GM12878 (cell line): ENCODE results near the gene PRKCE. TPM values are rescaled to one million over a fixed set of nuclear protein-coding genes. Genes with fewer than 3 reads are reported as not detected.

Source experiments
- ATAC-seq: fragments of 200-7000 bp; cut with Tn5 transposase; 3 replicates; pipeline ENCODE4 v1.9.1; 2020; ENCODE audit warnings: mild to moderate bottlenecking, moderate library complexity
- BruUV-seq: library from RNA; stranded (reverse); fragments of 400-500 nt; replicated peaks from 2 replicates; lab custom pipeline; 2021; lab: Mats Ljungman, UMichigan
- CTCF ChIA-PET: fragments of 300-600 bp; sonication (Branson Sonifier 250); formaldehyde crosslinking; extraction: SDS; loops from one replicate; lab custom pipeline; 2021; ENCODE audit warnings: inconsistent platforms; lab: Yijun Ruan, JAX
- POLR2A ChIA-PET: fragments of 350-600 bp; formaldehyde crosslinking; extraction: SDS; loops from one replicate; lab custom pipeline; 2021; ENCODE audit warnings: inconsistent platforms; lab: Charles Lee
- RAD21 ChIA-PET: fragments of 300-600 bp; sonication (Branson Sonifier 250); formaldehyde crosslinking; loops from one replicate; lab custom pipeline; 2023; ENCODE audit warnings: antibody characterized with exemption; ENCODE audit not compliant: unreplicated experiment; lab: Charles Lee
- SMC1A ChIA-PET: fragments of 300-600 bp; sonication (Branson Sonifier 250); formaldehyde crosslinking; loops from one replicate; lab custom pipeline; 2023; ENCODE audit not compliant: unreplicated experiment, uncharacterized antibody; lab: Charles Lee
- DNase-seq: peaks from one replicate; pipeline ENCODE4 v3.0.0-alpha.2; 2011; ENCODE audit warnings: low read depth, low spot score
- FAIRE-seq: peaks from 3 replicates; lab custom pipeline; 2011; peaks lifted over from hg19 to GRCh38; lab: Jason Lieb, UNC
- H2AFZ ChIP-seq: 2 replicates; pipeline ENCODE4 v1.6.0; 2011; ENCODE audit warnings: low read depth, low read length, control low read depth; ENCODE audit not compliant: control insufficient read depth
- H3K27ac ChIP-seq: 2 replicates; pipeline ENCODE4 v1.5.1; 2011; ENCODE audit warnings: control low read depth; ENCODE audit not compliant: control insufficient read depth, insufficient read depth
- H3K27me3 ChIP-seq, 2 experiments: replicated peaks in 1 of 2; 2 replicates each; pipeline versions ENCODE4 v1.6.0 to v1.6.1; 2011; ENCODE audit warnings: low read length in 1 of 2; ENCODE audit not compliant: control insufficient read depth in 2 of 2, insufficient read depth in 2 of 2
- H3K36me3 ChIP-seq, 2 experiments: 2 replicates each; pipeline ENCODE4 v1.5.1; 2011; ENCODE audit warnings: low read length in 1 of 2; ENCODE audit not compliant: control insufficient read depth in 2 of 2, insufficient read depth in 2 of 2
- H3K4me1 ChIP-seq: 2 replicates; pipeline ENCODE4 v1.6.1; 2011; ENCODE audit warnings: mild to moderate bottlenecking, low read length, moderate library complexity, mixed read lengths; ENCODE audit not compliant: control insufficient read depth, insufficient read depth
- H3K4me2 ChIP-seq: 2 replicates; pipeline ENCODE4 v1.6.0; 2011; ENCODE audit warnings: control low read depth; ENCODE audit not compliant: control insufficient read depth, insufficient read depth
- H3K4me3 ChIP-seq: fragments of 200-600 bp; sonication (generic); 2 replicates; pipeline ENCODE4 v1.5.1; 2016
- H3K79me2 ChIP-seq: 2 replicates; pipeline ENCODE4 v1.6.0; 2011; ENCODE audit warnings: low read length; ENCODE audit not compliant: control insufficient read depth, insufficient read depth
- H3K9ac ChIP-seq: 2 replicates; pipeline ENCODE4 v1.8.0; 2011; ENCODE audit warnings: low read length, control low read depth, mixed read lengths; ENCODE audit not compliant: control insufficient read depth, insufficient read depth
- H3K9me3 ChIP-seq: replicated peaks from 3 replicates; pipeline ENCODE4 v1.5.1; 2011; ENCODE audit warnings: mild to moderate bottlenecking, low read length; ENCODE audit not compliant: control insufficient read depth, insufficient read depth
- H4K20me1 ChIP-seq: 2 replicates; pipeline ENCODE4 v1.6.0; 2011; ENCODE audit not compliant: control insufficient read depth, insufficient read depth
- BHLHE40 ChIP-seq, 2 experiments: fragments of 450-650 bp in 1 of 2; IDR thresholded peaks; 2 replicates each; pipeline ENCODE4 v1.6.1; 2011 to 2017; ENCODE audit warnings: low read depth in 2 of 2, borderline replicate concordance in 1 of 2, improper control_type of control experiment in 1 of 2, low read length in 1 of 2, mild to moderate bottlenecking in 1 of 2
- CBX5 ChIP-seq: sonication (generic); IDR thresholded peaks from 2 replicates; pipeline ENCODE4 v1.6.1; 2016; ENCODE audit warnings: low read depth, moderate library complexity, mild to moderate bottlenecking, inconsistent platforms
- CHD4 ChIP-seq: fragments of 200-600 bp; sonication (generic); IDR thresholded peaks from 2 replicates; pipeline ENCODE4 v1.6.1; 2016; ENCODE audit warnings: mild to moderate bottlenecking
- IRF4 ChIP-seq: IDR thresholded peaks from 2 replicates; pipeline ENCODE4 v1.6.1; 2011; ENCODE audit warnings: low read depth, low read length
- KLF5 ChIP-seq: fragments of 450-650 bp; IDR thresholded peaks from 2 replicates; pipeline ENCODE4 v1.6.1; 2014; ENCODE audit warnings: mild to moderate bottlenecking; ENCODE audit not compliant: partially characterized antibody
- NR2C2 ChIP-seq: IDR thresholded peaks from 2 replicates; pipeline ENCODE4 v1.6.1; 2011; ENCODE audit warnings: borderline replicate concordance, low read depth; ENCODE audit not compliant: control insufficient read depth, insufficient read length
- SPI1 ChIP-seq: IDR thresholded peaks from 2 replicates; pipeline ENCODE4 v1.6.1; 2011; ENCODE audit warnings: low read depth, mild to moderate bottlenecking, low read length, moderate library complexity, borderline replicate concordance; ENCODE audit not compliant: insufficient read depth
- ZNF207 ChIP-seq: fragments of 450-650 bp; IDR thresholded peaks from 2 replicates; pipeline ENCODE4 v1.6.1; 2014; ENCODE audit warnings: antibody characterized with exemption, mild to moderate bottlenecking, borderline replicate concordance
- ZZZ3 ChIP-seq: IDR thresholded peaks from 2 replicates; pipeline ENCODE4 v1.6.1; 2011; ENCODE audit warnings: low read depth; ENCODE audit not compliant: control insufficient read depth, insufficient read length
- WGBS: methylation state at CpG from one replicate; pipeline ENCODE4 v1.1.6; 2016; ENCODE audit warnings: low lambda C conversion rate; ENCODE audit not compliant: insufficient replicate concordance, insufficient coverage; ENCODE audit errors: missing lambda C conversion rate; 5-methylcytosine and 5-hydroxymethylcytosine counted together
- in situ Hi-C: fragments of 300-500 bp; cut with MboI; formaldehyde crosslinking; loops from 9 replicates; pipeline ENCODE4 v1.14.3; 2018; ENCODE audit warnings: mixed read lengths
- intact Hi-C: fragments of 100-400 bp; cut with micrococcal nuclease; formaldehyde crosslinking; loops from one replicate; pipeline ENCODE4 v1.14.2; 2022; ENCODE audit not compliant: unreplicated experiment
- polyA plus RNA-seq, 11 experiments: library from polyadenylated mRNA; depleted of rRNA in 4 of 11; unstranded in 6 of 11; stranded (reverse) in 5 of 11; fragments of >200 nt; fragmentation: Nextera tagmentation in 4 of 11; fragmentation: Illumina TruSeq in 1 of 11; extraction: Ambion mirVana in 4 of 11; extraction: Trizol in 1 of 11; gene quantifications; 1 replicate in 1 of 11; 2 replicates in 10 of 11; pipeline versions ENCODE4 v1.2.1 to v1.2.3, GENCODE V29; 2011 to 2016; ENCODE audit warnings: inconsistent platforms in 2 of 11, missing spikeins in 2 of 11, low read depth in 1 of 11
- total RNA-seq, 4 experiments: library from RNA; depleted of rRNA in 3 of 4; stranded (reverse); fragments of >200 nt in 3 of 4; fragmentation: Illumina TruSeq in 1 of 4; extraction: Trizol in 1 of 4; gene quantifications; 2 replicates each; pipeline versions ENCODE4 v1.2.1 to v1.2.3, GENCODE V29; 2013 to 2021
- TF ChIP-seq, protein P1 (sequence below): IDR thresholded peaks from 2 replicates; pipeline ENCODE4 v1.6.1; 2012; ENCODE audit warnings: low read depth, low read length, improper control_type of control experiment
- TF ChIP-seq, protein P2 (sequence below): fragments of 450-650 bp; IDR thresholded peaks from 2 replicates; pipeline ENCODE4 v1.6.1; 2016; ENCODE audit warnings: mild to moderate bottlenecking
- TF ChIP-seq, protein P3 (sequence below): IDR thresholded peaks from 2 replicates; pipeline ENCODE4 v1.6.1; 2011; ENCODE audit warnings: low read depth, mild to moderate bottlenecking, low read length, moderate library complexity, borderline replicate concordance; ENCODE audit errors: extremely low read depth
- TF ChIP-seq, protein P4 (sequence below): fragments of 450-650 bp; IDR thresholded peaks from 2 replicates; pipeline ENCODE4 v1.6.1; 2018; ENCODE audit warnings: mild to moderate bottlenecking, low read depth, moderate library complexity; ENCODE audit not compliant: partially characterized antibody
- TF ChIP-seq, protein P5 (sequence below): IDR thresholded peaks from 2 replicates; pipeline ENCODE4 v1.6.1; 2012; ENCODE audit warnings: low read depth, low read length, improper control_type of control experiment

PRKCE gene
- total and polyA plus RNA-seq, 10 of the 15 experiments (the other 5 are each of a cell fraction or from before 2014, with no cell fraction given): 2.6 to 28.2 (median 11.3) TPM

DNA sequence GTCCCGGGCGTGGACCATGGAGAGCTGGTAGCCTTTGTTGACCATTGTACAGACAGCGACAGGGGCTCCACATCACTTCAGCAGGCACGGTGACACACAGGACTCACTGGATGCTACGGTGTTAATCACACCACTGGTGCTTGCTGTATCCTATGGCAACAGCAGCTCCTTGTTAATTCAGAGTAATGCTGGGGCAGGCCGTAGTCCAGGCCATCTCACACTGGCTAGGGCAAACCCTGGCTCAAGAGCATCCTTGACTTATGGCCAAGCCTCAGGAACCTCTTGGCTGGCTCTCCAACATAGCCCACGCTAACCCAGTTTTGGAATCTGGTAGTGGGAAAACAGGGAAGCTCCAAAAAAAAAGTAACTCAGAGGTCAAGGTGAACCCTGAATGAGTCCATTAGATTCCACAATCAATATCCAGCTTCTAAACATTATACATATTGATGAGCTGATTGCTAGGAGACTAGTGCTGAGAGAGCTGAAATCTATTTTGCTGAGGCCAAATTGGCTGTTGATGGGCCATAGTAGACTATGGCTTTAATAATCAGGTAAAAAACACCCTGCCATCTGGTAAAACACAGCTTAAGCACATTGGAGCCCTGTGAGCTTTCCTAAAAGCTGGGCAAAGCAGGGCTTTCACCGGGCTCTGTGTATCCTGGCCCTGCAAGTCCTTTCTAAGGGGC lies 253.6 kb downstream of the PRKCE start:
- Histone ChIP-seq H2AFZ (no peak overlapping the region), H3K9me3 (no peaks in the 10 kb centered on the region), H3K36me3 (peaks cover 0 to 2% of the 10 kb centered on the region in 2 experiments; a peak in 1 of 4 replicates), H3K4me2 (peak overlapping the region; percentile 70), H4K20me1 (no peaks in the 10 kb centered on the region), H3K9ac (peak overlapping the region; percentile 9; the same call in 1 of the 2 replicates), H3K79me2 (peaks cover 2% of the 10 kb centered on the region), H3K27ac (peak overlapping the region; percentile 79), H3K4me1 (peaks cover 42% of the 10 kb centered on the region), H3K4me3 (no peak overlapping the region), H3K27me3 (no peaks in the 10 kb centered on the region)
- in situ Hi-C loops (no loop called here), intact Hi-C loops (no loop called here)
- BruUV-seq: no TSS peak
- ChIA-PET RAD21 (interaction anchor here (0.7 to 7.5 kb wide), 16 partner anchors 10 to 99 kb away, joined by 3 to 53 read pairs (median 5); no protein-coding TSS in a partner anchor), SMC1A (interaction anchor here (0.7 to 4.1 kb wide), 23 partner anchors 9 to 255 kb away, joined by 3 to 55 read pairs (median 6); no protein-coding TSS in a partner anchor), POLR2A (interaction anchor here (0.7 to 3.6 kb wide), 12 partner anchors 10 to 71 kb away, joined by 3 to 23 read pairs (median 5); no protein-coding TSS in a partner anchor), CTCF (interaction anchor here (0.5 to 3.2 kb wide), 15 partner anchors 9 to 1483 kb away, joined by 3 to 12 read pairs (median 4); no protein-coding TSS in a partner anchor)
- FAIRE-seq (no peak), ATAC-seq (no peak; the same call in 2 of the 3 replicates), DNase-seq (no peak)
- no peak for TF ChIP-seq CBX5
- TF ChIP-seq CHD4: no peak
- TF ChIP-seq, protein P1, sequence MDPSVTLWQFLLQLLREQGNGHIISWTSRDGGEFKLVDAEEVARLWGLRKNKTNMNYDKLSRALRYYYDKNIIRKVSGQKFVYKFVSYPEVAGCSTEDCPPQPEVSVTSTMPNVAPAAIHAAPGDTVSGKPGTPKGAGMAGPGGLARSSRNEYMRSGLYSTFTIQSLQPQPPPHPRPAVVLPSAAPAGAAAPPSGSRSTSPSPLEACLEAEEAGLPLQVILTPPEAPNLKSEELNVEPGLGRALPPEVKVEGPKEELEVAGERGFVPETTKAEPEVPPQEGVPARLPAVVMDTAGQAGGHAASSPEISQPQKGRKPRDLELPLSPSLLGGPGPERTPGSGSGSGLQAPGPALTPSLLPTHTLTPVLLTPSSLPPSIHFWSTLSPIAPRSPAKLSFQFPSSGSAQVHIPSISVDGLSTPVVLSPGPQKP: no peak
- no peak for TF ChIP-seq ZZZ3
- TF ChIP-seq, protein P2, sequence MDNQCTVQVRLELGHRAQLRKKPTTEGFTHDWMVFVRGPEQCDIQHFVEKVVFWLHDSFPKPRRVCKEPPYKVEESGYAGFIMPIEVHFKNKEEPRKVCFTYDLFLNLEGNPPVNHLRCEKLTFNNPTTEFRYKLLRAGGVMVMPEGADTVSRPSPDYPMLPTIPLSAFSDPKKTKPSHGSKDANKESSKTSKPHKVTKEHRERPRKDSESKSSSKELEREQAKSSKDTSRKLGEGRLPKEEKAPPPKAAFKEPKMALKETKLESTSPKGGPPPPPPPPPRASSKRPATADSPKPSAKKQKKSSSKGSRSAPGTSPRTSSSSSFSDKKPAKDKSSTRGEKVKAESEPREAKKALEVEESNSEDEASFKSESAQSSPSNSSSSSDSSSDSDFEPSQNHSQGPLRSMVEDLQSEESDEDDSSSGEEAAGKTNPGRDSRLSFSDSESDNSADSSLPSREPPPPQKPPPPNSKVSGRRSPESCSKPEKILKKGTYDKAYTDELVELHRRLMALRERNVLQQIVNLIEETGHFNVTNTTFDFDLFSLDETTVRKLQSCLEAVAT: no peak
- no peak for TF ChIP-seq ZNF207
- no peak for TF ChIP-seq NR2C2
- no peak for TF ChIP-seq IRF4
- TF ChIP-seq, protein P3, sequence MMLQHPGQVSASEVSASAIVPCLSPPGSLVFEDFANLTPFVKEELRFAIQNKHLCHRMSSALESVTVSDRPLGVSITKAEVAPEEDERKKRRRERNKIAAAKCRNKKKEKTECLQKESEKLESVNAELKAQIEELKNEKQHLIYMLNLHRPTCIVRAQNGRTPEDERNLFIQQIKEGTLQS: no peak
- no peak for TF ChIP-seq KLF5
- no peak for TF ChIP-seq SPI1
- TF ChIP-seq, protein P4, sequence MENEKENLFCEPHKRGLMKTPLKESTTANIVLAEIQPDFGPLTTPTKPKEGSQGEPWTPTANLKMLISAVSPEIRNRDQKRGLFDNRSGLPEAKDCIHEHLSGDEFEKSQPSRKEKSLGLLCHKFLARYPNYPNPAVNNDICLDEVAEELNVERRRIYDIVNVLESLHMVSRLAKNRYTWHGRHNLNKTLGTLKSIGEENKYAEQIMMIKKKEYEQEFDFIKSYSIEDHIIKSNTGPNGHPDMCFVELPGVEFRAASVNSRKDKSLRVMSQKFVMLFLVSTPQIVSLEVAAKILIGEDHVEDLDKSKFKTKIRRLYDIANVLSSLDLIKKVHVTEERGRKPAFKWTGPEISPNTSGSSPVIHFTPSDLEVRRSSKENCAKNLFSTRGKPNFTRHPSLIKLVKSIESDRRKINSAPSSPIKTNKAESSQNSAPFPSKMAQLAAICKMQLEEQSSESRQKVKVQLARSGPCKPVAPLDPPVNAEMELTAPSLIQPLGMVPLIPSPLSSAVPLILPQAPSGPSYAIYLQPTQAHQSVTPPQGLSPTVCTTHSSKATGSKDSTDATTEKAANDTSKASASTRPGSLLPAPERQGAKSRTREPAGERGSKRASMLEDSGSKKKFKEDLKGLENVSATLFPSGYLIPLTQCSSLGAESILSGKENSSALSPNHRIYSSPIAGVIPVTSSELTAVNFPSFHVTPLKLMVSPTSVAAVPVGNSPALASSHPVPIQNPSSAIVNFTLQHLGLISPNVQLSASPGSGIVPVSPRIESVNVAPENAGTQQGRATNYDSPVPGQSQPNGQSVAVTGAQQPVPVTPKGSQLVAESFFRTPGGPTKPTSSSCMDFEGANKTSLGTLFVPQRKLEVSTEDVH: no peak
- no peak for TF ChIP-seq BHLHE40 (IDR thresholded peaks at IDR 0.05; ENCODE audit: borderline replicate concordance in 1 of 2, low read depth in 2 of 2, low read length in 1 of 2)
- TF ChIP-seq, protein P5, sequence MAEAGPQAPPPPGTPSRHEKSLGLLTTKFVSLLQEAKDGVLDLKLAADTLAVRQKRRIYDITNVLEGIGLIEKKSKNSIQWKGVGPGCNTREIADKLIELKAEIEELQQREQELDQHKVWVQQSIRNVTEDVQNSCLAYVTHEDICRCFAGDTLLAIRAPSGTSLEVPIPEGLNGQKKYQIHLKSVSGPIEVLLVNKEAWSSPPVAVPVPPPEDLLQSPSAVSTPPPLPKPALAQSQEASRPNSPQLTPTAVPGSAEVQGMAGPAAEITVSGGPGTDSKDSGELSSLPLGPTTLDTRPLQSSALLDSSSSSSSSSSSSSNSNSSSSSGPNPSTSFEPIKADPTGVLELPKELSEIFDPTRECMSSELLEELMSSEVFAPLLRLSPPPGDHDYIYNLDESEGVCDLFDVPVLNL: no peak
- WGBS: 84% methylated on average over 8 of the region's 8 CpGs
